HG02885 (cell line): ENCODE results near the gene CSF2RB.
A peak's percentile ranks its signal among the peaks of the same experiment; 100 is the strongest.

ENCODE experiments used
- ATAC-seq: cut with Tn5 transposase; IDR thresholded peaks from one replicate; pipeline ENCODE4 v1.9.1; 2021; ENCODE audit warnings: mild to moderate bottlenecking; ENCODE audit not compliant: unreplicated experiment, poor library complexity

The CSF2RB gene

GRCh38 chr22:36886016-36886415, 27.4 kb upstream of the CSF2RB start:
- no peak for ATAC-seq

DNA sequence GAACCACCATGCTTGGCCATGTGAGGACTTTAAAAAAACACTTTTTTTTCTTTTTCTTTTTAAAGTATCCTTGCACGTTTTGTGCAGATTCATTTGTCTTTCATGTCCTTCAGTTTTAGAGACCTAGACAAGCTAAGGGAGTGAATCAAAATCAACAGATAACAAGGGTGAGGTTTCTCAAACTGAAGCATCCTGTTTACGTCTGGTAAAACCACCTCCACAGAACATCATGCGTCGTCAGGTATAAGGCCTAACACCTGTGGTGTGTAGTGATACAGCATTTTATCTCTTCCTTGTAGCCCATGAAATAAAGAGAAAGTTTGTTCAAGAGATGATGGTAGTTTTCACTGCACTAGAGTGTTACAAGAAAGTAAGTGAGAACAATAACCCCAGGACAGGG, 26.3 kb upstream of the CSF2RB start:
- ATAC-seq = no peak

DNA sequence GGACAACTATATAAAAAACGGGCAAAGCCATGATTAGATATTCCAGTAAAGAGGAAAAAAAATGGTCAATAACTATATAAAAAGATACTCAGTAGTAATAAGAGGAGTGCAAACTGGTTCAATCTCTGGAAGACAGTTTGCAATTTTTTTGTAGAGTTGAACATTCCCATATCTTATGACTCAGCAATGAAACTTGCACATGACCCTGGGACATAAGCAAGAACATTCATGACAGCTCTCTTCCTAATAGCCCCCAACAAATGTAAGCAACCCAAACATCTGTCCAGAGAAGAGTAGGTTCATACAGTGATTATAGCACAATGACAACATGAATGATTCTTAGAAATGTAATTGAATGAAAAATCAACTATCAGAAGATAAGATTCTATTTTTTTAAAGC, 21.8 kb upstream of the CSF2RB start:
- ATAC-seq = no peak

DNA sequence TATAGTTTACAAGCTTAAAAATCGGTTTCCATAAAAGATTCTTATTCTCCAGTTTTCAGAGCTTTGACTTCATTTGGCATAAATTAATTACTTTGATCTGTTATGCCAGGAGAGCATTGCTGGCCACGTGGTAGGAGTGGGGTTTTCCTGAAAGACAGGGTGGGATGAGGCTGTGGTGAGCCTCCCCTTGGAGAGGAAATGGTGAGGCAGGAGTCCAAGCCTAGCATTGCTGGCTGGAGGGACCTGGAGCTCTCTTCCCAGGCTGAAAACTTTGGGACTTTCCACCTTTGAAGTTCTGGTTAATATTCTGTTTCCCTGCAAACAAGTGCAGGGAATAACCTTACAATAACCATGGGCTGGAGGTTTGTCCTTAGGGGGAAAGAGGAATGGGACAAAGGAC, 21.1 kb upstream of the CSF2RB start:
- no peak for ATAC-seq

DNA sequence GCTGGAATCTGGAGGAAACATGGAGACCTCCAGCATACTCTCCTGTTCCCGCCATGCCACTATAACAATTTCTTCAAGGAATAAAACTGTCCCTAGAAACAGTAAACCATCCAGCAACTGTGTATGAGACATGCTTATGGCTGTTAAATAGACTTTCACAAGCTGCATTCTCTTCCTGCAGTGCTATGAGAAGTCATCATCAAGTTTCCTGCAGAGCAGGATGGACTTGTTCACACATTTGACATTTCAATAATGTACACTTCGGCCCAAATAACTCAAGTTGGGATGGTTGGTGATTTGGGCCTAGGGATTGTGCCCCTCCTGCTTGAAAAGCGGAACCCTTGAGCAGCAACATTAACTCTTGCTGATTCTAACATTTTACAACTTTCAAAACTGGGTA, 20.2 kb upstream of the CSF2RB start:
- ATAC-seq = no peak

DNA sequence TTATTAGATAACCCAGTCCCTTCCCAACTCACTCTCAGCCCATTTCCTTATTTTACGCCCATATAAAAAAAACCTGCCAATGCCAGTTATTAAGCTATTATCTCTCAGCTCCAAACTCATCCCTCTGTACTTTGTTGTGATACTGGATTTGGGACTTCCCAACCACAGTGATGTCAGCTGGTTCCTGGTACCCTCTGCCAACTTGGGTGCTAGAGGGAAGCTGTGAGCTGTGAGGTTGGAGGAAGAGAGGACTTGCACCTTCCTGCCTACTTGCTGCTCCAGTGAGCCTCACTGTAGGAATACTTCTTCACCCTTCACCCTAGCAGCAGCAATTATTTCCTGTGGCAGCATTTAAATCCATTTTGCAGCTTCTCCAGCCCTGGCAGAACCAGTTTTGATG, 19.2 kb upstream of the CSF2RB start:
- no peak for ATAC-seq

GRCh38 chr22:36897611-36898010, 15.8 kb upstream of the CSF2RB start:
- ATAC-seq = no peak

DNA sequence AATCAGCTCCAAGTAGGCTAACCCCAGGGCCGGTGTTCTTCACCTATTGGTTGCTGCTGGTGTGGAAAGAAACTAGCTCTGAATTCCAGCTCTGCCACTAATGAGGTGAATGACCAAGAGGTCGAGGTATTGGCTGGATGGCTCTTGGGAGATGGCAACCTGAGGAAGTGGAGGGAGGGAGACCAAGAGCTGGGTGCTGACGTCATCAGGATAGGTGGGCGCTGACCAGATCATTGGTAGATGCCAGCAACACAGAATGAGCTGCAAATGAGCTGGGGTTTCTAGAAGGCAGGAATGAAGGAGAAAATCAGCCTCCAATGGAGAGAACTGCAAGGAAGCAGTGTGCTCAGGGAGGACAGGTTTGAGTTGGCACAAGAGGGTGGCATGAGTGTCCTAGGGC, 14.7 kb upstream of the CSF2RB start:
- no peak for ATAC-seq

- no peak for ATAC-seq
Observed at GRCh38 chr22:36899498-36899897, 13.9 kb upstream of the CSF2RB start.

DNA sequence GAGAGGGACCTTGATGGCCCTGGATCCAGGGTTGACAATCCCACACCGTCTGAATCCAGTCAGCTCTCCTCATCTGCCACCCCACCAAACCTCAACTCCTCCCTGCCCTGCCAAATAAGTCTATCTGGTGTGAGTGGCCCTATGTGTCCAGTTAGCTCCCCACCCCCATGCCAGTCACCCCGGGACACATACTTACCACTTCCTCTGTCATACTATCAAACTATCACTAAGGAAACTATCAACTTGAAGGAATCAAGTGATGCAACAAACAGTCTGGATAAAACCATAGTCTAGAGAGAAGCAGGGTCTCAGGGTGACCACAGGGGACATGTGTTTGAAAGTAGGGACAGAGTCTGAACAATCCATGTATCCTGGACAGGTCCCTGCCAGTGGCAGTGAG, 13.2 kb upstream of the CSF2RB start:
- no peak for ATAC-seq

DNA sequence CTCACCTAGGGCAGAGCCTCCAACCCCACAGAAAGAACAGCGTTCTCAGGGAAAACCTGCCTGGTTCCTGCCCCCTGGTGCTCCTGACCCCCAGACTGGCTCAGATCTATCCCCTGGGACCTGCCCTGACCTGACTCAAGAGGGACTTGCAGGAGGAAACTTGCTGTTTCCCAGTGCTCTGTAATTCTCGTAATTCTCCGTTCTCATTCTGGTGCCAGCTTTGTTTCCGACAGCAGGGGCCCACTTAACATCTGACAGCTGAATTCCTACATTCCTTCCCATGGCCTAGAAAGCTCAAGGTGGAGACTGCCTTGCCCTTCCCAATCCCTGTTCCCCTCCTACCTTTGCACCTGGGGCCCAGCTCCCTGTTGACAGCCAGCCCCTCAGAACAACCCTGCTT, 12.5 kb upstream of the CSF2RB start:
- ATAC-seq = no peak

- peak; percentile 56 for ATAC-seq
Observed at GRCh38 chr22:36901411-36902142, 11.9 kb upstream of the CSF2RB start.

GRCh38 chr22:36902143-36902926, 11.1 kb upstream of the CSF2RB start:
- no peak for ATAC-seq

GRCh38 chr22:36904260-36904880, 9.1 kb upstream of the CSF2RB start:
- ATAC-seq = no peak

- no peak for ATAC-seq
Observed at GRCh38 chr22:36907253-36908195, 5.9 kb upstream of the CSF2RB start.

DNA sequence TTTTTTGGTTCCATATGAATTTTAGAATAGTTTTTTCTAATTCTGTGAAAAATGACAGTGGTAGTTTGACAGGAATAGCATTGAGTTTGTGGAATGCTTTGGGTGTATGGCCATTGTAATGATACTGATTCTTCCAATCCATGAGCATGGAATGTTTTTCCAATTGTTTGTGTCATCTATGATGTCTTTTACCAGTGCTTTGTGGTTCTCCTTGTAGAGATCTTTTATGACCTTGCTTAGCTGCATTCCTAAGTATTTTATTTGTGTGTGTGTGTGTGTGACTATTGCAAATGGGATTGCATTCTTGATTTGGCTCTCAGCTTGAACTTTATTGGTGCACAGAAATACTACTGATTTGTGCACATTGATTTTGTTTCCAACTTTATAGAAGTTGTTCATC, 3.0 kb upstream of the CSF2RB start:
- ATAC-seq = no peak

- ATAC-seq = no peak
Observed at GRCh38 chr22:36911887-36912661, 1.4 kb upstream of the CSF2RB start.

DNA sequence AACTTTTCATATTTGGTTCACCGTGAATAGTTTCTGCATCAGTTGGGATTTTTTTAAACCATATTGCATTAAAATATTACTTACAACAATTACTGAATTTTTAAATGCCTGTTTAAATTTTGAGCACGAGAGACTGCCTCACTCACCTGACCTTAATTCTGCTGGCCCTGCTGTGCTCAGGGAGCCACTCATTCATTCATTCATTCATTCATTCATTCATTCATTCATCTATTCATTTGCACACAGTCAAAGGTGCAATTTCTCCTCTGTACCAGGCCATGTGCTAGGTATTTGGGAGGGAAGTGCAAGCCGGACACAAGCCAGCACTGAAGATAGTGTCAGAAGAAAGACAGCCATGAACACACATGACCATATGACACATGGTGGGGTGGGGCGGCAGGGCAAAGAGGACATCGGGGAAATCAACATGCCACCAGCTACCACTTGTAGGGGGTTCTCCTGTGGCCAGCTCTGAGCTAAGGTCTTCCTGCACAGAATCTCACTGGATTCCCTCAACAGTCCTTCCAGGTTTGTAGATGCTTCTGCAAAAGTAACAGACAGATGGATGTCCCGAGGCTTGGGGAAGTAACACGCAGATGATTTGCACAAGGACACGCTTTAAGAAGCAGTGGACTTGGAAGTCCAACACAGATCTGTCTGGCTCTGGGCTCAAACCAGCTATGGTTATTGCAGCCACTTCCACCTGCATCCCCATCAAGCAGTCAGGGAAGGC, 568 bp upstream of the CSF2RB start:
- no peak for ATAC-seq

GRCh38 chr22:36914390-36914752, 943 bp downstream of the CSF2RB start:
- no peak for ATAC-seq
